Thymus (tissue), 11 donors: ENCODE results near the gene CDC42. TPM values are rescaled to one million over a fixed set of nuclear protein-coding genes. Genes with fewer than 3 reads are reported as not detected.

Experiments used
- DNase-seq, 9 donors: peaks; one replicate each; pipeline ENCODE4 v3.0.0-alpha.2; 2013; ENCODE audit warnings: low spot score in 9 of 9, low read depth in 6 of 9, missing footprints in 1 of 9
- H3K27ac ChIP-seq, 2 donors: one replicate each; pipeline ENCODE4 v1.5.1; 2013; ENCODE audit warnings: control low read depth in 1 of 2, low read depth in 1 of 2, low read length in 1 of 2, mild to moderate bottlenecking in 1 of 2, moderate library complexity in 1 of 2
- H3K27me3 ChIP-seq, 2 donors: one replicate each; pipeline ENCODE4 v1.5.1; 2013; ENCODE audit warnings: low read length in 1 of 2; ENCODE audit not compliant: control insufficient read depth in 2 of 2, insufficient read depth in 1 of 2
- H3K36me3 ChIP-seq, 2 donors: one replicate each; pipeline ENCODE4 v1.5.1; 2013; ENCODE audit warnings: low read length in 1 of 2, mild to moderate bottlenecking in 1 of 2, moderate library complexity in 1 of 2; ENCODE audit not compliant: control insufficient read depth in 2 of 2, insufficient read depth in 2 of 2
- H3K4me1 ChIP-seq, 2 donors: one replicate each; pipeline ENCODE4 v1.5.1; 2013; ENCODE audit warnings: low read length in 2 of 2; ENCODE audit not compliant: control insufficient read depth in 2 of 2, insufficient read depth in 2 of 2
- H3K4me3 ChIP-seq, 2 donors: one replicate each; pipeline ENCODE4 v1.5.1; 2013; ENCODE audit warnings: low read length in 2 of 2, control low read depth in 1 of 2, mild to moderate bottlenecking in 1 of 2
- H3K9me3 ChIP-seq, 2 donors: one replicate each; pipeline ENCODE4 v1.5.1; 2013; ENCODE audit warnings: low read length in 1 of 2, mild to moderate bottlenecking in 1 of 2; ENCODE audit not compliant: control insufficient read depth in 2 of 2, insufficient read depth in 1 of 2
- WGBS: extraction: QIAGEN DNeasy Blood & Tissue Kit; methylation state at CpG from one replicate; pipeline ENCODE4 v1.1.7; 2013; 5-methylcytosine and 5-hydroxymethylcytosine counted together
- polyA plus RNA-seq: library from polyadenylated mRNA; stranded (reverse); fragments of 200-250 nt; gene quantifications from one replicate; pipeline ENCODE4 v1.2.3, GENCODE V29; 2013
- total RNA-seq: library from RNA; stranded (reverse); fragments of 120-200 nt; gene quantifications from one replicate; pipeline ENCODE4 v1.2.4, GENCODE V29; 2013
- donor health status: healthy.

CDC42 gene
- total and polyA plus RNA-seq, 2 donors: 227 to 333 TPM

GRCh38 chr1:22107126-22107525, 54.6 kb downstream of the CDC42 start:
- no peak overlapping the region for H3K27ac ChIP-seq
- no peaks in the 10 kb centered on the region for H3K27me3 ChIP-seq
- H3K4me1 ChIP-seq: peaks cover 0 to 3% of the 10 kb centered on the region in 2 donors
- H3K36me3 ChIP-seq: peaks cover 24 to 30% of the 10 kb centered on the region in 2 donors
- DNase-seq: no peak
- H3K4me3 ChIP-seq: no peak overlapping the region
- H3K9me3 ChIP-seq: no peaks in the 10 kb centered on the region
- 99% methylated on average over 5 of the region's 5 CpGs for WGBS

GRCh38 chr1:22108339-22109105, 56.0 kb downstream of the CDC42 start:
- H3K4me3 ChIP-seq: no peak overlapping the region
- no peaks in the 10 kb centered on the region for H3K9me3 ChIP-seq
- peaks cover 27 to 37% of the 10 kb centered on the region in 2 donors for H3K36me3 ChIP-seq
- peaks cover 0 to 3% of the 10 kb centered on the region in 2 donors for H3K4me1 ChIP-seq
- H3K27me3 ChIP-seq: no peaks in the 10 kb centered on the region
- 86% methylated on average over 11 of the region's 11 CpGs for WGBS
- DNase-seq: no peak
- no peak overlapping the region for H3K27ac ChIP-seq

- DNase-seq: no peak
- Histone ChIP-seq H3K9me3 (no peaks in the 10 kb centered on the region), H3K4me3 (no peak overlapping the region), H3K27ac (no peak overlapping the region), H3K4me1 (peaks cover 0 to 3% of the 10 kb centered on the region in 2 donors), H3K36me3 (peaks cover 29 to 50% of the 10 kb centered on the region in 2 donors), H3K27me3 (no peaks in the 10 kb centered on the region)
- 95% methylated on average over 3 of the region's 3 CpGs for WGBS
These were observed 57.5 kb downstream of the CDC42 start for GRCh38 chr1:22110016-22110415.

- Histone ChIP-seq H3K4me1 (no peaks in the 10 kb centered on the region), H3K27ac (no peak overlapping the region), H3K9me3 (no peaks in the 10 kb centered on the region), H3K27me3 (no peaks in the 10 kb centered on the region), H3K36me3 (peaks cover 29 to 50% of the 10 kb centered on the region in 2 donors), H3K4me3 (no peak overlapping the region)
- 98% methylated on average over 1 of the region's 1 CpG for WGBS
- DNase-seq: no peak
These were observed 58.6 kb downstream of the CDC42 start for GRCh38 chr1:22111115-22111514.

GRCh38 chr1:22111620-22112019, 59.1 kb downstream of the CDC42 start:
- no peaks in the 10 kb centered on the region for H3K9me3 ChIP-seq
- WGBS: 98% methylated on average over 3 of the region's 3 CpGs
- no peaks in the 10 kb centered on the region for H3K27me3 ChIP-seq
- no peak overlapping the region for H3K27ac ChIP-seq
- peaks cover 24 to 47% of the 10 kb centered on the region in 2 donors for H3K36me3 ChIP-seq
- no peaks in the 10 kb centered on the region for H3K4me1 ChIP-seq
- H3K4me3 ChIP-seq: no peak overlapping the region
- no peak for DNase-seq

GRCh38 chr1:22112554-22112953, 60.0 kb downstream of the CDC42 start:
- H3K9me3 ChIP-seq: no peaks in the 10 kb centered on the region
- H3K36me3 ChIP-seq: peaks cover 24 to 47% of the 10 kb centered on the region in 2 donors
- H3K4me3 ChIP-seq: no peak overlapping the region
- 96% methylated on average over 3 of the region's 3 CpGs for WGBS
- H3K4me1 ChIP-seq: no peaks in the 10 kb centered on the region
- no peak for DNase-seq
- H3K27me3 ChIP-seq: no peaks in the 10 kb centered on the region
- no peak overlapping the region for H3K27ac ChIP-seq

GRCh38 chr1:22114083-22115012, 61.8 kb downstream of the CDC42 start:
- Histone ChIP-seq H3K4me1 (no peaks in the 10 kb centered on the region), H3K9me3 (no peaks in the 10 kb centered on the region), H3K36me3 (peaks cover 25 to 39% of the 10 kb centered on the region in 2 donors), H3K27me3 (no peaks in the 10 kb centered on the region), H3K4me3 (no peak overlapping the region), H3K27ac (no peak overlapping the region)
- WGBS: 94% methylated on average over 18 of the region's 18 CpGs
- no peak for DNase-seq

- peaks cover 0 to 1% of the 10 kb centered on the region in 2 donors for H3K9me3 ChIP-seq
- no peak overlapping the region for H3K27ac ChIP-seq
- H3K36me3 ChIP-seq: peaks cover 22 to 44% of the 10 kb centered on the region in 2 donors
- DNase-seq: no peak
- no peaks in the 10 kb centered on the region for H3K27me3 ChIP-seq
- no peak overlapping the region for H3K4me3 ChIP-seq
- no peaks in the 10 kb centered on the region for H3K4me1 ChIP-seq
- over 99% methylated on average over 6 of the region's 6 CpGs for WGBS
These were observed 62.8 kb downstream of the CDC42 start for GRCh38 chr1:22115286-22115685.

GRCh38 chr1:22117238-22117637, 64.7 kb downstream of the CDC42 start:
- Histone ChIP-seq H3K36me3 (peaks cover 11 to 40% of the 10 kb centered on the region in 2 donors), H3K4me1 (no peaks in the 10 kb centered on the region), H3K27ac (no peak overlapping the region)

More at GRCh38 chr1:22117238-22117637, 64.7 kb downstream of the CDC42 start:
- Histone ChIP-seq H3K4me3 (no peak overlapping the region), H3K27me3 (no peaks in the 10 kb centered on the region), H3K9me3 (peaks cover 0 to 1% of the 10 kb centered on the region in 2 donors)
- no peak for DNase-seq
- WGBS: 92% methylated on average over 4 of the region's 4 CpGs
